Bronchial epithelial cell (primary cell): Measurements from ENCODE around the gene IFNA5. TPM values are rescaled to one million over a fixed set of nuclear protein-coding genes. Genes with fewer than 3 reads are reported as not detected.
A peak's percentile ranks its signal among the peaks of the same experiment; 100 is the strongest.

Experiments used
- DNase-seq: peaks from one replicate; pipeline ENCODE4 v3.0.0-alpha.2; 2010; ENCODE audit warnings: low read depth
- FAIRE-seq: peaks from 2 replicates; lab custom pipeline; 2011; peaks lifted over from hg19 to GRCh38; lab: Jason Lieb, UNC
- H3K27me3 ChIP-seq: 2 replicates; pipeline ENCODE4 v1.5.1; 2011; ENCODE audit warnings: low read length; ENCODE audit not compliant: control insufficient read depth, insufficient read depth
- H3K36me3 ChIP-seq: 2 replicates; pipeline ENCODE4 v1.5.1; 2011; ENCODE audit warnings: low read length; ENCODE audit not compliant: control insufficient read depth, insufficient read depth
- H3K4me3 ChIP-seq: 2 replicates; pipeline ENCODE4 v1.5.1; 2011; ENCODE audit warnings: mild to moderate bottlenecking, low read depth, low read length, control low read depth
- CTCF ChIP-seq: IDR thresholded peaks from 2 replicates; pipeline ENCODE4 v1.5.1; 2011; ENCODE audit warnings: mild to moderate bottlenecking, moderate library complexity, low read length, control low read depth, inconsistent platforms; ENCODE audit not compliant: insufficient read depth, severe bottlenecking
- total RNA-seq: library from RNA; depleted of rRNA; stranded (reverse); fragments of >200 nt; gene quantifications from 2 replicates; pipeline ENCODE4 v1.2.1, GENCODE V29; 2014

The IFNA5 gene
- total RNA-seq, 1 donor from 2014 or later, result not detected

- no peak overlapping the region for H3K4me3 ChIP-seq
- DNase-seq (no peak), FAIRE-seq (no peak)
- H3K36me3 ChIP-seq, result no peaks in the 10 kb centered on the region
- TF ChIP-seq CTCF, result no peak
- H3K27me3 ChIP-seq, result no peaks in the 10 kb centered on the region
These were observed 9.0 kb upstream of the IFNA5 start for GRCh38 chr9:21314152-21314551.

GRCh38 chr9:21311889-21312288, 6.8 kb upstream of the IFNA5 start:
- no peaks in the 10 kb centered on the region for H3K36me3 ChIP-seq
- no peak for FAIRE-seq
- no peak for DNase-seq
- H3K27me3 ChIP-seq, result peaks cover 2% of the 10 kb centered on the region
- no peak overlapping the region for H3K4me3 ChIP-seq
- no peak for TF ChIP-seq CTCF

GRCh38 chr9:21295992-21296391, 9.1 kb downstream of the IFNA5 start:
- FAIRE-seq, result no peak
- peaks cover under 1% of the 10 kb centered on the region for H3K27me3 ChIP-seq
- no peak overlapping the region for H3K4me3 ChIP-seq
- no peak for TF ChIP-seq CTCF
- no peak for DNase-seq
- H3K36me3 ChIP-seq, result no peaks in the 10 kb centered on the region

- no peak for FAIRE-seq
- no peak for TF ChIP-seq CTCF
- Histone ChIP-seq H3K4me3 (no peak overlapping the region), H3K36me3 (no peaks in the 10 kb centered on the region), H3K27me3 (no peaks in the 10 kb centered on the region)
- no peak for DNase-seq
These were observed 10.1 kb downstream of the IFNA5 start for GRCh38 chr9:21294904-21295538.

- TF ChIP-seq CTCF, result no peak
- Histone ChIP-seq H3K36me3 (no peaks in the 10 kb centered on the region), H3K27me3 (no peaks in the 10 kb centered on the region), H3K4me3 (no peak overlapping the region)
- DNase-seq (peak; percentile 96), FAIRE-seq (peak; percentile 88)
These were observed 10.7 kb downstream of the IFNA5 start for GRCh38 chr9:21294364-21294774.

- Histone ChIP-seq H3K36me3 (no peaks in the 10 kb centered on the region), H3K4me3 (no peak overlapping the region), H3K27me3 (no peaks in the 10 kb centered on the region)
- no peak for TF ChIP-seq CTCF
- DNase-seq, result no peak
- FAIRE-seq, result no peak
These were observed 15.3 kb downstream of the IFNA5 start for GRCh38 chr9:21289848-21290247.
